HepG2 (cell line): ENCODE data around the gene ZNF322. TPM values are rescaled to one million over a fixed set of nuclear protein-coding genes. Genes with fewer than 3 reads are reported as not detected.

Experiments
- ATAC-seq: fragments of 200-7000 bp; cut with Tn5 transposase; 3 replicates; pipeline ENCODE4 v1.9.1; 2020; ENCODE audit warnings: mild to moderate bottlenecking, moderate library complexity
- BruUV-seq: library from RNA; stranded (reverse); fragments of 400-500 nt; replicated peaks from 2 replicates; lab custom pipeline; 2021; lab: Mats Ljungman, UMichigan
- CTCF ChIA-PET: fragments of 300-600 bp; formaldehyde crosslinking; extraction: SDS; loops from one replicate; lab custom pipeline; 2021; ENCODE audit warnings: low total read pairs, inconsistent platforms, low intra/inter-chr PET ratio; lab: Yijun Ruan, JAX
- POLR2A ChIA-PET: fragments of 350-600 bp; sonication (Branson Sonifier 250); formaldehyde crosslinking; loops from one replicate; lab custom pipeline; 2020; ENCODE audit warnings: antibody characterized with exemption, inconsistent platforms; lab: Yijun Ruan, JAX
- DNase-seq: peaks from one replicate; pipeline ENCODE4 v3.0.0-alpha.2; 2015; ENCODE audit warnings: low spot score
- FAIRE-seq: peaks from 3 replicates; lab custom pipeline; 2011; peaks lifted over from hg19 to GRCh38; lab: Jason Lieb, UNC
- H2AFZ ChIP-seq: one replicate; pipeline ENCODE4 v1.6.1; 2011; ENCODE audit warnings: low read length, inconsistent platforms
- H3K27ac ChIP-seq: fragments of 300-600 bp; 3 replicates; pipeline ENCODE4 v1.8.0; 2011; ENCODE audit warnings: mixed run types, mild to moderate bottlenecking, mixed read lengths, low read length, inconsistent platforms; ENCODE audit not compliant: insufficient read depth; ENCODE audit errors: extremely low read length
- H3K27me3 ChIP-seq, 2 experiments: fragments of 200-600 bp in 1 of 2; 2 replicates in 1 of 2; 3 replicates in 1 of 2; pipeline versions ENCODE4 v1.6.0 to v1.8.0; 2011; ENCODE audit warnings: low read length in 2 of 2, mild to moderate bottlenecking in 2 of 2, moderate library complexity in 2 of 2, inconsistent platforms in 1 of 2; ENCODE audit not compliant: insufficient read depth in 2 of 2, control insufficient read depth in 1 of 2
- H3K36me3 ChIP-seq, 2 experiments: fragments of 200-600 bp in 1 of 2; replicated peaks in 1 of 2; 2 replicates in 1 of 2; 3 replicates in 1 of 2; pipeline versions ENCODE4 v1.5.1 to v1.8.0; 2011; ENCODE audit warnings: low read length in 2 of 2, inconsistent platforms in 1 of 2; ENCODE audit not compliant: insufficient read depth in 2 of 2, control insufficient read depth in 1 of 2
- H3K4me1 ChIP-seq: 2 replicates; pipeline ENCODE4 v1.5.1; 2012; ENCODE audit warnings: low read length, inconsistent platforms; ENCODE audit not compliant: insufficient read depth
- H3K4me2 ChIP-seq: 2 replicates; pipeline ENCODE4 v1.6.0; 2011; ENCODE audit warnings: low read depth, low read length, inconsistent platforms
- H3K4me3 ChIP-seq, 3 experiments: fragments of 200-600 bp in 1 of 3; sonication (generic), shearing (Covaris generic) in 1 of 3; replicated peaks in 1 of 3; 2 replicates each; pipeline ENCODE4 v1.5.1; 2011 to 2016; ENCODE audit warnings: low read length in 3 of 3, inconsistent platforms in 2 of 3, low read depth in 2 of 3, mild to moderate bottlenecking in 2 of 3, control low read depth in 1 of 3, mixed read lengths in 1 of 3; ENCODE audit not compliant: insufficient read depth in 1 of 3
- H3K79me2 ChIP-seq: one replicate; pipeline ENCODE4 v1.6.1; 2011; ENCODE audit warnings: low read length, inconsistent platforms; ENCODE audit not compliant: insufficient read depth
- H3K9ac ChIP-seq: 2 replicates; pipeline ENCODE4 v1.6.0; 2011; ENCODE audit warnings: mild to moderate bottlenecking, low read depth, low read length, inconsistent platforms; ENCODE audit not compliant: insufficient read depth
- H3K9me3 ChIP-seq: 2 replicates; pipeline ENCODE4 v1.5.1; 2012; ENCODE audit warnings: mild to moderate bottlenecking, low read length
- H4K20me1 ChIP-seq: 2 replicates; pipeline ENCODE4 v1.6.0; 2011; ENCODE audit warnings: inconsistent platforms, mild to moderate bottlenecking, low read length, moderate library complexity; ENCODE audit not compliant: insufficient read depth
- BRD4 ChIP-seq: sonication (generic); formaldehyde crosslinking; IDR thresholded peaks from 2 replicates; pipeline ENCODE4 v1.4.0; 2020; ENCODE audit warnings: missing genetic modification reagents
- CHD4 ChIP-seq: fragments of 200-600 bp; sonication (generic); IDR thresholded peaks from 2 replicates; pipeline ENCODE4 v1.7.0; 2017; ENCODE audit warnings: mild to moderate bottlenecking, low read length, borderline replicate concordance
- HHEX ChIP-seq: IDR thresholded peaks from 2 replicates; pipeline ENCODE4 v1.6.1; 2016; ENCODE audit warnings: control low read depth
- ISX ChIP-seq: sonication (generic); formaldehyde crosslinking; conservative IDR thresholded peaks from 2 replicates; pipeline ENCODE4 v1.5.0; 2020; ENCODE audit warnings: missing genetic modification reagents
- KMT2B ChIP-seq: IDR thresholded peaks from 2 replicates; pipeline ENCODE4 v1.6.1; 2016; ENCODE audit warnings: missing genetic modification reagents, missing compliant biosample characterization
- NFKBIZ ChIP-seq: IDR thresholded peaks from 2 replicates; pipeline ENCODE4 v1.6.1; 2018; ENCODE audit warnings: missing genetic modification reagents, missing compliant biosample characterization
- SCMH1 ChIP-seq: sonication (generic); formaldehyde crosslinking; IDR thresholded peaks from 2 replicates; pipeline ENCODE4 v1.9.0; 2021; ENCODE audit warnings: missing genetic modification reagents, mild to moderate bottlenecking, borderline replicate concordance
- ZBTB34 ChIP-seq: sonication (generic); formaldehyde crosslinking; IDR thresholded peaks from 2 replicates; pipeline ENCODE4 v1.8.0; 2022; ENCODE audit warnings: mild to moderate bottlenecking, missing genetic modification reagents
- ZNF260 ChIP-seq: sonication (generic); formaldehyde crosslinking; IDR thresholded peaks from 2 replicates; pipeline ENCODE4 v1.4.0; 2020; ENCODE audit warnings: missing genetic modification reagents, low read depth, mild to moderate bottlenecking, borderline replicate concordance
- ZNF335 ChIP-seq: sonication (generic); formaldehyde crosslinking; IDR thresholded peaks from 2 replicates; pipeline ENCODE4 v1.4.0; 2020; ENCODE audit warnings: missing genetic modification reagents
- WGBS: methylation state at CpG from one replicate; pipeline ENCODE4 v1.1.6; 2017; ENCODE audit warnings: low lambda C conversion rate; 5-methylcytosine and 5-hydroxymethylcytosine counted together
- in situ Hi-C: cut with HindIII; loops from 2 replicates; pipeline ENCODE4 v1.10.0; 2017; ENCODE audit warnings: low pct_unique_long_range_greater_than_20kb; ENCODE audit not compliant: extremely low pct_ligation_motif_present
- intact Hi-C: fragments of 100-400 bp; cut with micrococcal nuclease; formaldehyde crosslinking; loops from one replicate; pipeline ENCODE4 v1.10.0; 2022; ENCODE audit not compliant: unreplicated experiment
- polyA plus RNA-seq, 8 experiments: library from polyadenylated mRNA; depleted of rRNA in 3 of 8; stranded (reverse) in 7 of 8; unstranded in 1 of 8; fragments of >200 nt; fragmentation: Illumina TruSeq in 4 of 8; extraction: Trizol in 4 of 8; gene quantifications; 2 replicates each; pipeline versions ENCODE4 v1.2.1 to v1.2.3, GENCODE V29; 2011 to 2016; ENCODE audit warnings: low read depth in 4 of 8, missing spikeins in 1 of 8, mixed read lengths in 1 of 8; ENCODE audit not compliant: insufficient read depth in 1 of 8
- total RNA-seq, 5 experiments: library from RNA; depleted of rRNA; stranded (reverse); fragments of >200 nt; fragmentation: Illumina TruSeq; extraction: Trizol; gene quantifications; 2 replicates each; pipeline ENCODE4 v1.2.3, GENCODE V29; 2016; ENCODE audit warnings: low read depth in 1 of 5
- TF ChIP-seq, protein P1 (sequence below): sonication (generic); formaldehyde crosslinking; IDR thresholded peaks from 2 replicates; pipeline ENCODE4 v1.4.0; 2020; ENCODE audit warnings: missing genetic modification reagents; ENCODE audit errors: not compliant biosample characterization
- TF ChIP-seq, protein P2 (sequence below): IDR thresholded peaks from 2 replicates; pipeline ENCODE4 v1.6.1; 2012; ENCODE audit warnings: inconsistent platforms
- TF ChIP-seq, protein P3 (sequence below): IDR thresholded peaks from 2 replicates; pipeline ENCODE4 v1.6.1; 2016; ENCODE audit warnings: low read depth
- TF ChIP-seq, protein P4 (sequence below): sonication (generic); formaldehyde crosslinking; IDR thresholded peaks from 2 replicates; pipeline ENCODE4 v1.8.0; 2023; ENCODE audit warnings: mild to moderate bottlenecking, missing genetic modification reagents

The ZNF322 gene
- total and polyA plus RNA-seq, 2 of the 13 experiments (the other 11 are each of a cell fraction or from before 2014, with no cell fraction given): 8.3 to 22.8 TPM

DNA sequence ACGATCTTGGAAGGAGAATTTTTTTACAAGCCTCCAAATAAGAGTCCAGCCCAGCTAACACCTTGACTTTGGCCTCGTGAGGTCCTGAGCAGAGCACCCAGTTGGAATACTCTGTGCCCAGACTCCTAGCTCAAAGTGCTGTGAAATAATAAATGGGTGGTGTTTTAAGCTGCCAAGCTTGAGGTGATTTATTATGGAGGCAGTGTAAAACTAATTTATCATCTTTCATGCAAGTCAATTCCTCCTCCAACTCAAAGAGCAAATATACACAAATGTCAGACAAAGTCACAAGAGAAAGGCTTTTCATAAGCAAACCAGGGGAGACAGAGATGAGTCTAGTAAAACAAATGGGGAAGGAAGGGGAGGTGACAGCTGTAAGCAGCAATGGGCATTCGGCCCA is 50.1 kb downstream of the ZNF322 start:
- TF ChIP-seq KMT2B: no peak
- TF ChIP-seq ZNF260 (CRISPR knock-in tag): no peak
- TF ChIP-seq, protein P1, sequence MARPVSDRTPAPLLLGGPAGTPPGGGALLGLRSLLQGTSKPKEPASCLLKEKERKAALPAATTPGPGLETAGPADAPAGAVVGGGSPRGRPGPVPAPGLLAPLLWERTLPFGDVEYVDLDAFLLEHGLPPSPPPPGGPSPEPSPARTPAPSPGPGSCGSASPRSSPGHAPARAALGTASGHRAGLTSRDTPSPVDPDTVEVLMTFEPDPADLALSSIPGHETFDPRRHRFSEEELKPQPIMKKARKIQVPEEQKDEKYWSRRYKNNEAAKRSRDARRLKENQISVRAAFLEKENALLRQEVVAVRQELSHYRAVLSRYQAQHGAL: no peak
- no peak for TF ChIP-seq SCMH1
- no peak for TF ChIP-seq NFKBIZ (CRISPR knock-in tag)
- TF ChIP-seq HHEX (CRISPR knock-in tag): no peak
- TF ChIP-seq, protein P2, sequence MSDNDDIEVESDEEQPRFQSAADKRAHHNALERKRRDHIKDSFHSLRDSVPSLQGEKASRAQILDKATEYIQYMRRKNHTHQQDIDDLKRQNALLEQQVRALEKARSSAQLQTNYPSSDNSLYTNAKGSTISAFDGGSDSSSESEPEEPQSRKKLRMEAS: no peak
- TF ChIP-seq, protein P3, sequence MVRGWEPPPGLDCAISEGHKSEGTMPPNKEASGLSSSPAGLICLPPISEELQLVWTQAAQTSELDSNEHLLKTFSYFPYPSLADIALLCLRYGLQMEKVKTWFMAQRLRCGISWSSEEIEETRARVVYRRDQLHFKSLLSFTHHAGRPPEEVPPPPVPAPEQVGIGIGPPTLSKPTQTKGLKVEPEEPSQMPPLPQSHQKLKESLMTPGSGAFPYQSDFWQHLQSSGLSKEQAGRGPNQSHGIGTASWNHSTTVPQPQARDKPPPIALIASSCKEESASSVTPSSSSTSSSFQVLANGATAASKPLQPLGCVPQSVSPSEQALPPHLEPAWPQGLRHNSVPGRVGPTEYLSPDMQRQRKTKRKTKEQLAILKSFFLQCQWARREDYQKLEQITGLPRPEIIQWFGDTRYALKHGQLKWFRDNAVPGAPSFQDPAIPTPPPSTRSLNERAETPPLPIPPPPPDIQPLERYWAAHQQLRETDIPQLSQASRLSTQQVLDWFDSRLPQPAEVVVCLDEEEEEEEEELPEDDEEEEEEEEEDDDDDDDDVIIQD: no peak
- no peak for TF ChIP-seq ZBTB34
- TF ChIP-seq, protein P4, sequence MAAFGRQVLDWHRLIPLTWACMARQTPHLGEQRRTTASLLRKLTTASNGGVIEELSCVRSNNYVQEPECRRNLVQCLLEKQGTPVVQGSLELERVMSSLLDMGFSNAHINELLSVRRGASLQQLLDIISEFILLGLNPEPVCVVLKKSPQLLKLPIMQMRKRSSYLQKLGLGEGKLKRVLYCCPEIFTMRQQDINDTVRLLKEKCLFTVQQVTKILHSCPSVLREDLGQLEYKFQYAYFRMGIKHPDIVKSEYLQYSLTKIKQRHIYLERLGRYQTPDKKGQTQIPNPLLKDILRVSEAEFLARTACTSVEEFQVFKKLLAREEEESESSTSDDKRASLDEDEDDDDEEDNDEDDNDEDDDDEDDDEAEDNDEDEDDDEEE (CRISPR knock-in tag): no peak
- no peak for TF ChIP-seq ZNF335
- TF ChIP-seq BRD4: no peak
- no peak for TF ChIP-seq ISX (CRISPR knock-in tag)
- no peak for TF ChIP-seq CHD4
- 24% methylated on average over 3 of the region's 3 CpGs for WGBS
- no peak overlapping the region for H3K4me2 ChIP-seq
- DNase-seq: no peak
- no peaks in the 10 kb centered on the region for H3K79me2 ChIP-seq
- no peak overlapping the region for H2AFZ ChIP-seq
- H3K4me1 ChIP-seq: peaks cover 5% of the 10 kb centered on the region; the same call in 1 of the 2 replicates
- H3K4me3 ChIP-seq: no peak overlapping the region
- peaks cover 3 to 15% of the 10 kb centered on the region in 2 experiments; a peak in 4 of 5 replicates for H3K27me3 ChIP-seq
- H3K9ac ChIP-seq: no peak overlapping the region
- ChIA-PET CTCF (interaction anchor here (4.8 kb wide), 1 partner anchor 469 kb away, joined by 66 read pairs; no protein-coding TSS in a partner anchor), POLR2A (no interaction called here)
- in situ Hi-C loops (no loop called here), intact Hi-C loops (no loop called here)
- H3K9me3 ChIP-seq: no peaks in the 10 kb centered on the region
- no peak overlapping the region for H3K27ac ChIP-seq
- BruUV-seq: no TSS peak
- H4K20me1 ChIP-seq: no peaks in the 10 kb centered on the region
- no peaks in the 10 kb centered on the region for H3K36me3 ChIP-seq
- no peak for FAIRE-seq
- ATAC-seq: no peak
